GM12878 (cell line): Measurements from ENCODE around the gene RFWD3. TPM values are rescaled to one million over a fixed set of nuclear protein-coding genes. Genes with fewer than 3 reads are reported as not detected.

Experiments used
- ATAC-seq: fragments of 200-7000 bp; cut with Tn5 transposase; 3 replicates; pipeline ENCODE4 v1.9.1; 2020; ENCODE audit warnings: mild to moderate bottlenecking, moderate library complexity
- BruUV-seq: library from RNA; stranded (reverse); fragments of 400-500 nt; replicated peaks from 2 replicates; lab custom pipeline; 2021; lab: Mats Ljungman, UMichigan
- CTCF ChIA-PET: fragments of 300-600 bp; sonication (Branson Sonifier 250); formaldehyde crosslinking; extraction: SDS; loops from one replicate; lab custom pipeline; 2021; ENCODE audit warnings: inconsistent platforms; lab: Yijun Ruan, JAX
- POLR2A ChIA-PET: fragments of 350-600 bp; formaldehyde crosslinking; extraction: SDS; loops from one replicate; lab custom pipeline; 2021; ENCODE audit warnings: inconsistent platforms; lab: Charles Lee
- RAD21 ChIA-PET: fragments of 300-600 bp; sonication (Branson Sonifier 250); formaldehyde crosslinking; loops from one replicate; lab custom pipeline; 2023; ENCODE audit warnings: antibody characterized with exemption; ENCODE audit not compliant: unreplicated experiment; lab: Charles Lee
- SMC1A ChIA-PET: fragments of 300-600 bp; sonication (Branson Sonifier 250); formaldehyde crosslinking; loops from one replicate; lab custom pipeline; 2023; ENCODE audit not compliant: unreplicated experiment, uncharacterized antibody; lab: Charles Lee
- DNase-seq: peaks from one replicate; pipeline ENCODE4 v3.0.0-alpha.2; 2011; ENCODE audit warnings: low read depth, low spot score
- FAIRE-seq: peaks from 3 replicates; lab custom pipeline; 2011; peaks lifted over from hg19 to GRCh38; lab: Jason Lieb, UNC
- H2AFZ ChIP-seq: 2 replicates; pipeline ENCODE4 v1.6.0; 2011; ENCODE audit warnings: low read depth, low read length, control low read depth; ENCODE audit not compliant: control insufficient read depth
- H3K27ac ChIP-seq: 2 replicates; pipeline ENCODE4 v1.5.1; 2011; ENCODE audit warnings: control low read depth; ENCODE audit not compliant: control insufficient read depth, insufficient read depth
- H3K27me3 ChIP-seq, 2 experiments: replicated peaks in 1 of 2; 2 replicates each; pipeline versions ENCODE4 v1.6.0 to v1.6.1; 2011; ENCODE audit warnings: low read length in 1 of 2; ENCODE audit not compliant: control insufficient read depth in 2 of 2, insufficient read depth in 2 of 2
- H3K36me3 ChIP-seq, 2 experiments: 2 replicates each; pipeline ENCODE4 v1.5.1; 2011; ENCODE audit warnings: low read length in 1 of 2; ENCODE audit not compliant: control insufficient read depth in 2 of 2, insufficient read depth in 2 of 2
- H3K4me1 ChIP-seq: 2 replicates; pipeline ENCODE4 v1.6.1; 2011; ENCODE audit warnings: mild to moderate bottlenecking, low read length, moderate library complexity, mixed read lengths; ENCODE audit not compliant: control insufficient read depth, insufficient read depth
- H3K4me2 ChIP-seq: 2 replicates; pipeline ENCODE4 v1.6.0; 2011; ENCODE audit warnings: control low read depth; ENCODE audit not compliant: control insufficient read depth, insufficient read depth
- H3K4me3 ChIP-seq: fragments of 200-600 bp; sonication (generic); 2 replicates; pipeline ENCODE4 v1.5.1; 2016
- H3K79me2 ChIP-seq: 2 replicates; pipeline ENCODE4 v1.6.0; 2011; ENCODE audit warnings: low read length; ENCODE audit not compliant: control insufficient read depth, insufficient read depth
- H3K9ac ChIP-seq: 2 replicates; pipeline ENCODE4 v1.8.0; 2011; ENCODE audit warnings: low read length, control low read depth, mixed read lengths; ENCODE audit not compliant: control insufficient read depth, insufficient read depth
- H3K9me3 ChIP-seq: replicated peaks from 3 replicates; pipeline ENCODE4 v1.5.1; 2011; ENCODE audit warnings: mild to moderate bottlenecking, low read length; ENCODE audit not compliant: control insufficient read depth, insufficient read depth
- H4K20me1 ChIP-seq: 2 replicates; pipeline ENCODE4 v1.6.0; 2011; ENCODE audit not compliant: control insufficient read depth, insufficient read depth
- BRCA1 ChIP-seq: IDR thresholded peaks from 2 replicates; pipeline ENCODE4 v1.6.1; 2011; ENCODE audit warnings: low read depth, low read length, improper control_type of control experiment
- ESRRA ChIP-seq: IDR thresholded peaks from 2 replicates; pipeline ENCODE4 v1.6.1; 2012; ENCODE audit warnings: mild to moderate bottlenecking, low read length, improper control_type of control experiment
- SRF ChIP-seq, 2 experiments: IDR thresholded peaks; 2 replicates each; pipeline ENCODE4 v1.6.1; 2011; ENCODE audit warnings: low read depth in 2 of 2, low read length in 2 of 2, mild to moderate bottlenecking in 1 of 2, moderate library complexity in 1 of 2
- SUPT20H ChIP-seq: IDR thresholded peaks from 2 replicates; pipeline ENCODE4 v1.6.1; 2011; ENCODE audit warnings: low read depth, mild to moderate bottlenecking, low read length, moderate library complexity, borderline replicate concordance; ENCODE audit not compliant: control insufficient read depth
- ZNF274 ChIP-seq: IDR thresholded peaks from one replicate; pipeline ENCODE4 v1.8.0; 2011; ENCODE audit not compliant: insufficient read length, insufficient read depth
- WGBS: methylation state at CpG from one replicate; pipeline ENCODE4 v1.1.6; 2016; ENCODE audit warnings: low lambda C conversion rate; ENCODE audit not compliant: insufficient replicate concordance, insufficient coverage; ENCODE audit errors: missing lambda C conversion rate; 5-methylcytosine and 5-hydroxymethylcytosine counted together
- in situ Hi-C: fragments of 300-500 bp; cut with MboI; formaldehyde crosslinking; loops from 9 replicates; pipeline ENCODE4 v1.14.3; 2018; ENCODE audit warnings: mixed read lengths
- intact Hi-C: fragments of 100-400 bp; cut with micrococcal nuclease; formaldehyde crosslinking; loops from one replicate; pipeline ENCODE4 v1.14.2; 2022; ENCODE audit not compliant: unreplicated experiment
- polyA plus RNA-seq, 11 experiments: library from polyadenylated mRNA; depleted of rRNA in 4 of 11; unstranded in 6 of 11; stranded (reverse) in 5 of 11; fragments of >200 nt; fragmentation: Nextera tagmentation in 4 of 11; fragmentation: Illumina TruSeq in 1 of 11; extraction: Ambion mirVana in 4 of 11; extraction: Trizol in 1 of 11; gene quantifications; 1 replicate in 1 of 11; 2 replicates in 10 of 11; pipeline versions ENCODE4 v1.2.1 to v1.2.3, GENCODE V29; 2011 to 2016; ENCODE audit warnings: inconsistent platforms in 2 of 11, missing spikeins in 2 of 11, low read depth in 1 of 11
- total RNA-seq, 4 experiments: library from RNA; depleted of rRNA in 3 of 4; stranded (reverse); fragments of >200 nt in 3 of 4; fragmentation: Illumina TruSeq in 1 of 4; extraction: Trizol in 1 of 4; gene quantifications; 2 replicates each; pipeline versions ENCODE4 v1.2.1 to v1.2.3, GENCODE V29; 2013 to 2021
- TF ChIP-seq, protein P1 (sequence below), 3 experiments: IDR thresholded peaks in 2 of 3; conservative IDR thresholded peaks in 1 of 3; 2 replicates each; pipeline ENCODE4 v1.5.1; 2011; ENCODE audit warnings: low read depth in 3 of 3, low read length in 3 of 3, mild to moderate bottlenecking in 3 of 3, control low read depth in 2 of 3, moderate library complexity in 2 of 3, inconsistent platforms in 1 of 3, mixed read lengths in 1 of 3; ENCODE audit not compliant: control insufficient read depth in 2 of 3, insufficient read depth in 1 of 3; ENCODE audit errors: extremely low read depth in 1 of 3

The RFWD3 gene
- total and polyA plus RNA-seq, 10 of the 15 experiments (the other 5 are each of a cell fraction or from before 2014, with no cell fraction given) = 10.7 to 78.5 (median 51.2) TPM

DNA sequence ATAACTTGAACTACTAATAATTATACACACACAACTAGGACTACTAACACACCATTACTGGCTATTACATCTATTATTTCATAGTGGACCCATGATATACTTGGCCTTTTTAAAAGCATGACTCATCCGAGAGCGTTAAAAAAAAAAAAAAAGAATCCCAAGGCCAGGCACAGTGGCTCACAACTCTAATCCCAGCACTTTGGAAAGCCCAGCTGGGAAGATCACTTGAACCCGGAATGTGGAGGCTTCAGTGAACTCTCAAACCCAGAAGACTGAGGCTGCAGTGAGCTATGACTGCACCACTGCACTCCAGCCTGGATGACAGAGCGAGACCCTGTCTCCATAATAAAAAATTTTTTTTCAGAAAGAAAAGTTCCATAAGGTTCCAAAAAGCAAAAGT, 62.8 kb downstream of the RFWD3 start:
- no peak for ATAC-seq
- no peak for FAIRE-seq
- Histone ChIP-seq H3K4me2 (peak overlapping the region; percentile 53), H3K36me3 (no peaks in the 10 kb centered on the region), H3K27ac (no peak overlapping the region), H3K27me3 (no peaks in the 10 kb centered on the region), H3K4me3 (peak overlapping the region; percentile 93; the same call in 1 of the 2 replicates), H3K9ac (no peak overlapping the region), H3K79me2 (peaks cover 73% of the 10 kb centered on the region), H4K20me1 (no peaks in the 10 kb centered on the region; the same call in 1 of the 2 replicates), H2AFZ (no peak overlapping the region), H3K9me3 (no peaks in the 10 kb centered on the region), H3K4me1 (peaks cover 11% of the 10 kb centered on the region; the same call in 1 of the 2 replicates)
- TF ChIP-seq ESRRA (no peak), BRCA1 (no peak), ZNF274 (no peak), SUPT20H (no peak), SRF (IDR thresholded peaks at IDR 0.05; ENCODE audit: low read depth in 2 of 2, low read length in 2 of 2) (no peak)
- TF ChIP-seq, protein P1, sequence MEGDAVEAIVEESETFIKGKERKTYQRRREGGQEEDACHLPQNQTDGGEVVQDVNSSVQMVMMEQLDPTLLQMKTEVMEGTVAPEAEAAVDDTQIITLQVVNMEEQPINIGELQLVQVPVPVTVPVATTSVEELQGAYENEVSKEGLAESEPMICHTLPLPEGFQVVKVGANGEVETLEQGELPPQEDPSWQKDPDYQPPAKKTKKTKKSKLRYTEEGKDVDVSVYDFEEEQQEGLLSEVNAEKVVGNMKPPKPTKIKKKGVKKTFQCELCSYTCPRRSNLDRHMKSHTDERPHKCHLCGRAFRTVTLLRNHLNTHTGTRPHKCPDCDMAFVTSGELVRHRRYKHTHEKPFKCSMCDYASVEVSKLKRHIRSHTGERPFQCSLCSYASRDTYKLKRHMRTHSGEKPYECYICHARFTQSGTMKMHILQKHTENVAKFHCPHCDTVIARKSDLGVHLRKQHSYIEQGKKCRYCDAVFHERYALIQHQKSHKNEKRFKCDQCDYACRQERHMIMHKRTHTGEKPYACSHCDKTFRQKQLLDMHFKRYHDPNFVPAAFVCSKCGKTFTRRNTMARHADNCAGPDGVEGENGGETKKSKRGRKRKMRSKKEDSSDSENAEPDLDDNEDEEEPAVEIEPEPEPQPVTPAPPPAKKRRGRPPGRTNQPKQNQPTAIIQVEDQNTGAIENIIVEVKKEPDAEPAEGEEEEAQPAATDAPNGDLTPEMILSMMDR (IDR thresholded peaks at IDR 0.05 in 2 of 3, conservative IDR thresholded peaks at IDR 0.05 in 1 of 3; ENCODE audit: control insufficient read depth in 2 of 3, extremely low read depth in 1 of 3, insufficient read depth in 1 of 3, low read depth in 3 of 3, low read length in 3 of 3) = no peak
- CTCF ChIA-PET = no interaction called here
- in situ Hi-C loops = no loop called here
- RAD21 ChIA-PET = interaction anchor here (0.7 kb wide), 1 partner anchor 32 kb away, joined by 4 read pairs; no protein-coding TSS in a partner anchor
- no peak for DNase-seq
- 99% methylated on average over 4 of the region's 4 CpGs for WGBS
- intact Hi-C loops = loop anchor here (10.0 kb wide), 1 partner anchor 109 kb away; no protein-coding TSS in a partner anchor
- BruUV-seq = no TSS peak
- SMC1A ChIA-PET = interaction anchor here (1.2 kb wide), 1 partner anchor 74 kb away, joined by 3 read pairs; no protein-coding TSS in a partner anchor
- POLR2A ChIA-PET = no interaction called here
